ENCODE measurements around the gene TGIF2. TPM values are rescaled to one million over a fixed set of nuclear protein-coding genes. Genes with fewer than 3 reads are reported as not detected.

TGIF2 gene
- total and polyA plus RNA-seq, 9 of the 15 experiments (the other 6 are each of a cell fraction or from before 2014, with no cell fraction given): 6.8 to 27.8 (median 15.7) TPM

DNA sequence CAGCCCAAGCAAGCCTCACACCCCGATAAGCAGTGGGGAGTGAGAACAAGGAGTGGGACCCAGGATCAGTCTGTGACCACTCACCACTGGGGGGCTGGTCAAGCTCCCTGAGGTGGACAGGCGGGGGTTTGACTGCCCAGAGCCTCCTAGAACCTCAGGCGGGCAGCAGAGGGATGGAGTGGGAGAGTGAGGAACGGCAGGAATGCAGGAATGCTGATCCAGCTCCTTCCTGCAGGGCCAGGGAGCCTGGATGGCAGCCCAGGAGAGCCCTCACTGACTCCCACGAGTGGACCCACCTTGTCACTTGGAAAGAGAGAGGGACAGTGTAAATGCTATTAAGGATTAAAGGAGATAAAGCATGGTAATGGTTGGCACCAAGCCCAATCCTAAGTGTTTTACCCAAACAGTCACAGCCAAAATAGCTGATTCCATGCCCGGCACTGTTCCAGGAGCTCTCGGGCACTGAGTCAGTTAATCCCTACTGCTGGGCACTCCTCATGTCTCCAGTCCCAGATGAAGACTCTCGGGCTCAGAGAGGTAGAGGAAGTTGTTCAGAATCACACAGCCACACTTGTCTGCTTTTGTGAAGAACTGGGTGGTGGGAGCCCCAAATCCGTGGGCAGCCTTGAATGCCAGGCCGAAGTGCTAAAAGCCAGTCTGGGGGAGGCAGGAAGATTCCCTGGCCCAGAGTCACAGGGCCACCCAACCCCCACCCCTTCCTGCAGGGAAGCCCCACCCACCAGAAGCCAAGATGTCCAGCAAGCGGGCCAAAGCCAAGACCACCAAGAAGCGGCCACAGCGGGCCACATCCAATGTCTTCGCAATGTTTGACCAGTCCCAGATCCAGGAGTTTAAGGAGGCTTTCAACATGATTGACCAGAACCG, 29.0 kb upstream of the TGIF2 start (continued):
- TF ChIP-seq ETS1 (conservative IDR thresholded peaks at IDR 0.05; ENCODE audit: control insufficient read depth, low read depth, low read length): no peak
- TF ChIP-seq NR2C1 (IDR thresholded peaks at IDR 0.05): no peak
- TF ChIP-seq NR2C1 (tag; IDR thresholded peaks at IDR 0.05): no peak
- no peak for TF ChIP-seq MTA2 (IDR thresholded peaks at IDR 0.05; ENCODE audit: low read depth)
- TF ChIP-seq ZNF121 (CRISPR knock-in tag; conservative IDR thresholded peaks at IDR 0.05): no peak
- TF ChIP-seq ZNF778 (CRISPR knock-in tag; IDR thresholded peaks at IDR 0.05): no peak

DNA sequence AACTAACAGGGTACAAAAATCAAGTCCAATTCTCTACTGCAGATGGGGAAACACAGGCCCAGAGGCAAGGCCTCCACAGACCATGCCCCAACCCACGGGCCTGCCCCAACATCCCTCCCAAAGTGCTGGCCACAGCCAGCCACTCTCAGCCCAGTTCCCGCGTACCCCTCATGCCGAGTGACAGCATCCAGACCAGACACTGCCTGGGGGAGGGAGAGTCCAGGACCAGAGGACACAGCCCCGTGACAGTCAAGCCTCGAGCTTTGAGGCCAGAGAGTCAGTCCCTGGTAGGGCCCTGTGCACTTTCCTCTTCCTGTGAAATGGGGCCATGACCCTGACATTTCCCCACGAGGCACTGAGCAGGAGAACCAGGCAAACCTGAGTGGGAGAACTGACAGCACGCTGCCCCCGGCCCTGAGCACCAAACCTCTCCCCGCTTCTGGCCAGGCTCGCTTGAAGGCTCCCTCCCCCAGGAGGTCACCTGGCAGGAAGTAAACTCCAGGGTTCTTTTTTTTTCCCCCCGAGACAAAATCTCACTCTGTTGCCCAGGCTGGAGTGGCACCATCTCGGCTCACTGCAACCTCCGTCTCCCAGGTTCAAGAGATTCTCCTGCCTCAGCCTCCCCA, 27.2 kb upstream of the TGIF2 start:
- Histone ChIP-seq H2AFZ (ENCODE audit: low read depth, low read length) (no peak overlapping the region; the same call in 1 of the 2 replicates), H3K9ac (ENCODE audit: insufficient read depth in 1 of 2, low read depth in 2 of 2, low read length in 2 of 2) (peak overlapping the region in 1 of 2 experiments; percentile 80; a peak in 2 of 4 replicates), H3K4me2 (ENCODE audit: insufficient read depth, low read length) (no peak overlapping the region), H3K79me2 (ENCODE audit: control insufficient read depth, insufficient read depth, low read length) (no peaks in the 10 kb centered on the region), H3K4me1 (replicated peaks in 1 of 2; ENCODE audit: control insufficient read depth in 2 of 2, insufficient read depth in 2 of 2, low read length in 2 of 2) (peaks cover 0 to 54% of the 10 kb centered on the region in 2 experiments; a peak in 3 of 5 replicates), H3K4me3 (no peak overlapping the region), H3K36me3 (ENCODE audit: control insufficient read depth, insufficient read depth, low read length) (no peaks in the 10 kb centered on the region), H3K9me3 (replicated peaks; ENCODE audit: control insufficient read depth, insufficient read depth, low read depth, low read length) (no peaks in the 10 kb centered on the region), H3K27ac (ENCODE audit: extremely low read depth, low read depth, low read length) (no peak overlapping the region), H3K27me3 (ENCODE audit: control insufficient read depth in 2 of 2, insufficient read depth in 2 of 2, low read length in 2 of 2) (no peaks in the 10 kb centered on the region), H3K9me1 (ENCODE audit: control insufficient read depth, insufficient read depth, low read length) (no peaks in the 10 kb centered on the region), H4K20me1 (replicated peaks; ENCODE audit: control insufficient read depth, insufficient read depth, low read length) (no peaks in the 10 kb centered on the region)
- DNase-seq (ENCODE audit: extremely low read depth in 1 of 4, low spot score in 3 of 4) (peak in 1 of 4 experiments; percentile 55), FAIRE-seq (no peak), ATAC-seq (no peak)
- in situ Hi-C loops (cut with MboI) (loop anchor here (10.0 kb wide), 1 partner anchor 1471 kb away; no protein-coding TSS in a partner anchor), intact Hi-C loops (cut with micrococcal nuclease) (loop anchor here (10.0 kb wide), 1 partner anchor 111 kb away; no protein-coding TSS in a partner anchor)
- POLR2A ChIA-PET: interaction anchor here (1.0 to 1.1 kb wide), 2 partner anchors 9 to 23 kb away, joined by 4 read pairs; no protein-coding TSS in a partner anchor
- no TSS peak for BruUV-seq (replicated peaks)
- WGBS (ENCODE audit: insufficient coverage, low coverage, missing lambda C conversion rate): 64% methylated on average over 13 of the region's 14 CpGs
- CTCF ChIA-PET (ENCODE audit: low intra/inter-chr PET ratio): interaction anchor here (0.5 kb wide), 1 partner anchor 54 kb away, joined by 3 read pairs; no protein-coding TSS in a partner anchor
- TF ChIP-seq, protein P1, sequence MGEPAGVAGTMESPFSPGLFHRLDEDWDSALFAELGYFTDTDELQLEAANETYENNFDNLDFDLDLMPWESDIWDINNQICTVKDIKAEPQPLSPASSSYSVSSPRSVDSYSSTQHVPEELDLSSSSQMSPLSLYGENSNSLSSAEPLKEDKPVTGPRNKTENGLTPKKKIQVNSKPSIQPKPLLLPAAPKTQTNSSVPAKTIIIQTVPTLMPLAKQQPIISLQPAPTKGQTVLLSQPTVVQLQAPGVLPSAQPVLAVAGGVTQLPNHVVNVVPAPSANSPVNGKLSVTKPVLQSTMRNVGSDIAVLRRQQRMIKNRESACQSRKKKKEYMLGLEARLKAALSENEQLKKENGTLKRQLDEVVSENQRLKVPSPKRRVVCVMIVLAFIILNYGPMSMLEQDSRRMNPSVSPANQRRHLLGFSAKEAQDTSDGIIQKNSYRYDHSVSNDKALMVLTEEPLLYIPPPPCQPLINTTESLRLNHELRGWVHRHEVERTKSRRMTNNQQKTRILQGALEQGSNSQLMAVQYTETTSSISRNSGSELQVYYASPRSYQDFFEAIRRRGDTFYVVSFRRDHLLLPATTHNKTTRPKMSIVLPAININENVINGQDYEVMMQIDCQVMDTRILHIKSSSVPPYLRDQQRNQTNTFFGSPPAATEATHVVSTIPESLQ (CRISPR knock-in tag; IDR thresholded peaks at IDR 0.05): no peak
- TF ChIP-seq ZNF696 (CRISPR knock-in tag; conservative IDR thresholded peaks at IDR 0.05) (no peak), RB1 (IDR thresholded peaks at IDR 0.05; ENCODE audit: low read depth) (no peak), E2F4 (CRISPR knock-in tag; IDR thresholded peaks at IDR 0.05; ENCODE audit: low read depth) (no peak)

Data from K562 (cell line).